A549 (cell line): ENCODE data around the gene MYBPC2. TPM values are rescaled to one million over a fixed set of nuclear protein-coding genes. Genes with fewer than 3 reads are reported as not detected.
A peak's percentile ranks its signal among the peaks of the same experiment; 100 is the strongest.

Source experiments
- ATAC-seq, 2 experiments: fragments of 200-7000 bp in 1 of 2; fragments of >200 bp in 1 of 2; cut with Nextera tagmentation in 1 of 2; cut with Tn5 transposase in 1 of 2; 3 replicates each; pipeline versions ENCODE4 v1.8.0 to v1.9.1; 2018 to 2020; ENCODE audit warnings: mild to moderate bottlenecking in 1 of 2, moderate library complexity in 1 of 2
- CTCF ChIA-PET: fragments of 300-600 bp; sonication (Branson Sonifier 250); formaldehyde crosslinking; extraction: SDS; loops from one replicate; lab custom pipeline; 2021; ENCODE audit warnings: antibody characterized with exemption, inconsistent platforms; lab: Yijun Ruan, JAX
- POLR2A ChIA-PET: fragments of 350-600 bp; formaldehyde crosslinking; extraction: SDS; loops from one replicate; lab custom pipeline; 2021; ENCODE audit warnings: antibody characterized with exemption, inconsistent platforms; lab: Yijun Ruan, JAX
- DNase-seq, 2 experiments: peaks; one replicate each; pipeline versions ENCODE4 v3.0.0 to v3.0.0-alpha.2; 2011 to 2016; ENCODE audit warnings: low read depth in 1 of 2, low spot score in 1 of 2
- FAIRE-seq: peaks from 2 replicates; lab custom pipeline; 2011; peaks lifted over from hg19 to GRCh38; lab: Jason Lieb, UNC
- H3K27ac ChIP-seq, 2 experiments: fragments of >200 bp; sonication (Bioruptor Twin); formaldehyde crosslinking; 3 replicates each; pipeline ENCODE4 v1.5.1; 2016 to 2017
- H3K4me1 ChIP-seq: fragments of >200 bp; sonication (Bioruptor Twin); formaldehyde crosslinking; 3 replicates; pipeline ENCODE4 v1.6.1; 2016
- H3K4me2 ChIP-seq: fragments of >200 bp; sonication (Bioruptor Twin); formaldehyde crosslinking; 3 replicates; pipeline ENCODE4 v1.6.1; 2016
- H3K4me3 ChIP-seq: fragments of >200 bp; sonication (Bioruptor Twin); formaldehyde crosslinking; 3 replicates; pipeline ENCODE4 v1.5.1; 2016
- H3K9me3 ChIP-seq: fragments of >200 bp; sonication (Bioruptor Twin); formaldehyde crosslinking; 3 replicates; pipeline ENCODE4 v1.6.1; 2016
- BHLHE40 ChIP-seq: IDR thresholded peaks from 2 replicates; pipeline ENCODE4 v1.6.1; 2012; ENCODE audit warnings: low read depth, low read length, inconsistent platforms
- CBX2 ChIP-seq: fragments of 200-600 bp; sonication (generic); IDR thresholded peaks from 2 replicates; pipeline ENCODE4 v1.6.1; 2016; ENCODE audit warnings: low read depth, mild to moderate bottlenecking, borderline replicate concordance
- CEBPB ChIP-seq, 2 experiments: fragments of >200 bp in 1 of 2; sonication (Bioruptor Twin) in 1 of 2; formaldehyde crosslinking in 1 of 2; IDR thresholded peaks; 2 replicates each; pipeline ENCODE4 v1.6.1; 2012 to 2016
- CHD4 ChIP-seq: fragments of 200-600 bp; sonication (generic); IDR thresholded peaks from 2 replicates; pipeline ENCODE4 v1.6.1; 2016; ENCODE audit warnings: antibody characterized with exemption, mild to moderate bottlenecking, borderline replicate concordance
- CTCF ChIP-seq: fragments of >200 bp; sonication (Bioruptor Twin); formaldehyde crosslinking; IDR thresholded peaks from 3 replicates; pipeline ENCODE4 v1.5.1; 2016
- EHF ChIP-seq: fragments of 250-450 bp; sonication (Bioruptor Pico); IDR thresholded peaks from 2 replicates; pipeline ENCODE4 v1.5.0; 2020; ENCODE audit warnings: mild to moderate bottlenecking
- EP300 ChIP-seq, 2 experiments: fragments of >200 bp; sonication (Bioruptor Twin); formaldehyde crosslinking; IDR thresholded peaks; 2 replicates in 1 of 2; 3 replicates in 1 of 2; pipeline ENCODE4 v1.6.1; 2016 to 2017
- FOSB ChIP-seq: fragments of 250-450 bp; sonication (Bioruptor Pico); IDR thresholded peaks from 2 replicates; pipeline ENCODE4 v1.5.0; 2020; ENCODE audit warnings: mild to moderate bottlenecking, moderate library complexity
- HOXB13 ChIP-seq: fragments of 250-450 bp; sonication (Bioruptor Pico); IDR thresholded peaks from 2 replicates; pipeline ENCODE4 v1.5.0; 2020; ENCODE audit warnings: low read depth, mild to moderate bottlenecking, moderate library complexity
- MYC ChIP-seq: IDR thresholded peaks from 2 replicates; pipeline ENCODE4 v1.6.1; 2012; ENCODE audit warnings: mild to moderate bottlenecking, inconsistent platforms, low read length, improper control_type of control experiment, borderline replicate concordance
- NPAS2 ChIP-seq: fragments of 250-450 bp; sonication (Bioruptor Pico); IDR thresholded peaks from 2 replicates; pipeline ENCODE4 v1.8.0; 2022; ENCODE audit warnings: mild to moderate bottlenecking, moderate library complexity, borderline replicate concordance
- NR3C1 ChIP-seq: fragments of >200 bp; sonication (Bioruptor Twin); formaldehyde crosslinking; IDR thresholded peaks from 3 replicates; pipeline ENCODE4 v1.6.1; 2017
- PBX3 ChIP-seq: IDR thresholded peaks from 2 replicates; pipeline ENCODE4 v1.6.1; 2012
- POLR2A ChIP-seq: IDR thresholded peaks from 2 replicates; pipeline ENCODE4 v1.6.1; 2012; ENCODE audit warnings: mild to moderate bottlenecking, low read length
- POLR2AphosphoS2 ChIP-seq: conservative IDR thresholded peaks from 2 replicates; pipeline ENCODE4 v1.6.1; 2012; ENCODE audit warnings: low read length, improper control_type of control experiment, inconsistent platforms
- RNF2 ChIP-seq: fragments of 200-600 bp; sonication (generic); IDR thresholded peaks from 2 replicates; pipeline ENCODE4 v1.6.1; 2016; ENCODE audit warnings: low read depth, mild to moderate bottlenecking, antibody characterized with exemption, moderate library complexity, borderline replicate concordance
- SMC3 ChIP-seq: fragments of >200 bp; sonication (Bioruptor Twin); formaldehyde crosslinking; IDR thresholded peaks from 3 replicates; pipeline ENCODE4 v1.6.1; 2018; ENCODE audit warnings: inconsistent platforms
- TP53 ChIP-seq: fragments of 250-450 bp; sonication (Bioruptor Pico); IDR thresholded peaks from 2 replicates; pipeline ENCODE4 v1.5.0; 2021; ENCODE audit warnings: mild to moderate bottlenecking, moderate library complexity
- ZC3H11A ChIP-seq: fragments of 450-650 bp; IDR thresholded peaks from 2 replicates; pipeline ENCODE4 v1.6.1; 2014; ENCODE audit warnings: antibody characterized with exemption, mild to moderate bottlenecking
- ZFP36 ChIP-seq: fragments of 450-650 bp; IDR thresholded peaks from 2 replicates; pipeline ENCODE4 v1.6.1; 2014; ENCODE audit warnings: borderline replicate concordance; ENCODE audit not compliant: partially characterized antibody
- WGBS: methylation state at CpG from one replicate; pipeline ENCODE4 v1.1.6; 2017; ENCODE audit errors: missing lambda C conversion rate; 5-methylcytosine and 5-hydroxymethylcytosine counted together
- polyA plus RNA-seq, 4 experiments: library from polyadenylated mRNA; depleted of rRNA in 3 of 4; stranded (reverse); fragments of >200 nt; fragmentation: RNase III in 1 of 4; extraction: RNeasy Plus Mini Kit Qiagen cat#74134 plus additional on column Dnase treatment in 1 of 4; gene quantifications; 2 replicates in 3 of 4; 3 replicates in 1 of 4; pipeline ENCODE4 v1.2.3, GENCODE V29; 2011 to 2017

MYBPC2 gene
- polyA plus RNA-seq, 2 of the 4 experiments (the other 2 are of a cell fraction): 0.10 TPM; not detected in 1

DNA sequence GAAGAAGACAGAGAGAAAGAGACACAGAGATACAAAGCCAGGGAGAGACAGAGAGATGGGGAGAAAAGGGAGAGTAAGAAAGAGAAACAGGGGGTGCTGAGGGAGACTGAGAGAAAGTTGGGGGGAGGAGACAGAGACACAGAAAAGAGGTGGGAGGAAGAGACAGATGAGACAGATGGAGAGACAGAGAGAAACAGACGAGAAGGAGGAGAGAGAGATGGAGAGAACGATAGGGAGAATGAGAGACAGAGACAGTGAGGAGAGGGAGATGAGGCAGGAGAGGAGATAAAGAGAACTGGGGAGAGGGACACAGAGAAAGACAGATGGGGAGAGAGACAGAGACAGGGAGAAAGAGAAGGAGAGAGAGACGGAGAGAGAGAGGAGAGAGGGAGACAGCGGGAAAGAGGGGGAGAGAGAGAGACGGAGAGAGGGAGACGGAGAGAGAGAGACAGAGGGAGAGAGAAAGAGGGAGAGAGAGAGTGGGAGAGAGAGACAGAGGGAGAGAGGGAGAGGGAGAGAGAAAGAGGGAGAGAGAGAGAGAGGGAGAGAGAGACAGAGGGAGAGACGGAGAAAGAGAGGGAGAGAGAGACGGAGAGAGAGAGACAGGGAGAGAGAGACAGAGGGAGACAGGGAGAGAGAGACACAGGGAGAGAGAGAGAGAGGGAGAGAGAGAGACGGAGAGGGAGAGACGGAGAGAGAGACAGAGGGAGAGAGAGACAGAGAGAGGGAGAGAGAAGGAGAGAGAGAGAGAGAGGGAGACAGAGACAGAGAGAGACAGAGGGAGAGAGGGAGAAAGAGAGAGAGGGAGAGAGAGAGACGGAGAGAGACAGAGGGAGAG lies 65.7 kb downstream of the MYBPC2 start:
- no peak for FAIRE-seq
- Histone ChIP-seq H3K9me3 (no peaks in the 10 kb centered on the region), H3K4me2 (no peak overlapping the region), H3K4me1 (peaks cover 19% of the 10 kb centered on the region)
- WGBS: 84% methylated on average over 11 of the region's 11 CpGs
- TF ChIP-seq ZFP36 (peak; percentile 3), NR3C1 (no peak)
- TF ChIP-seq, all 56 proteins: peak for 1
- DNase-seq (no peak), ATAC-seq (no peak)
- H3K4me3 ChIP-seq: no peak overlapping the region
- no peak overlapping the region for H3K27ac ChIP-seq
- ChIA-PET CTCF (no interaction called here), POLR2A (no interaction called here)

GRCh38 chr19:50500060-50500752 lies 67.5 kb downstream of the MYBPC2 start:
- 81% methylated on average over 18 of the region's 27 CpGs for WGBS
- peak overlapping the region in 1 of 2 experiments; percentile 34; a peak in 2 of 6 replicates for H3K27ac ChIP-seq
- peak in 1 of 2 experiments; percentile 50 for DNase-seq
- TF ChIP-seq TP53 (CRISPR knock-in tag) (no peak), CTCF (peak; percentile 19; the same call in 2 of the 3 replicates), ZC3H11A (no peak)
- TF ChIP-seq, all 56 proteins: peak for 1
- POLR2A ChIA-PET: no interaction called here
- CTCF ChIA-PET: interaction anchor here (0.9 to 2.5 kb wide), 5 partner anchors 9 to 93 kb away, joined by 3 to 9 read pairs (median 5); no protein-coding TSS in a partner anchor
- peak; percentile 53 to 67 for ATAC-seq
- Histone ChIP-seq H3K4me2 (peak overlapping the region; percentile 60), H3K4me3 (no peak overlapping the region), H3K4me1 (peaks cover 19% of the 10 kb centered on the region), H3K9me3 (no peaks in the 10 kb centered on the region)
- no peak for FAIRE-seq

DNA sequence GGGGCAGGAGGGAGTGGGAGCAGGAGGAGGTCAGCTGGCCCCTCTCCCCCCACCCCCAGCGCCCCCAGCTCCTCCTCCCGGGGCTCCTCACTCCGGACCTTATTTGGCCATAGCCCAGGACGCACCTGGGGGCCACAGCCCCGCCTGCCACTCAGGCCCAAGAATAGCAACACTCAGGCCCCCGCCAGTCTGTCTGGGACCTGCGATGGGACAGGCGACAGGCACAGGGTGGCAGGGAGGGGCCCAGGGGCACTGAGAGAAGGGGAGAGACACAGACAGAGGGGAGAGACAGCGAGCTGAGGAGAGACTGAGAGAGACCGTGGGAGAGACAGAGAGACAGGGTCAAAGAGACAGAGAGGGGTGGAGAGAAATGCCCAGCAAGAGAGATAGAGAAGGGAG lies 68.1 kb downstream of the MYBPC2 start:
- H3K9me3 ChIP-seq: no peaks in the 10 kb centered on the region
- DNase-seq (no peak), FAIRE-seq (no peak), ATAC-seq (peak; percentile 35 to 45; a peak in 5 of 6 replicates)
- peaks cover 19% of the 10 kb centered on the region for H3K4me1 ChIP-seq
- peak overlapping the region in 1 of 2 experiments; percentile 34; a peak in 3 of 6 replicates for H3K27ac ChIP-seq
- H3K4me3 ChIP-seq: no peak overlapping the region
- TF ChIP-seq CEBPB (IDR thresholded peaks at IDR 0.05): no peak
- TF ChIP-seq NPAS2: no peak
- no peak for TF ChIP-seq POLR2AphosphoS2
- TF ChIP-seq FOSB (CRISPR knock-in tag): no peak
- no peak for TF ChIP-seq HOXB13 (CRISPR knock-in tag)
- no peak for TF ChIP-seq MYC
- TF ChIP-seq NR3C1: no peak
- TF ChIP-seq SMC3: no peak
- TF ChIP-seq ZC3H11A: no peak
- TF ChIP-seq POLR2A: no peak
- no peak for TF ChIP-seq RNF2
- no peak for TF ChIP-seq EP300 (IDR thresholded peaks at IDR 0.05)
- no peak for TF ChIP-seq EHF (CRISPR knock-in tag)
- no peak for TF ChIP-seq PBX3
- TF ChIP-seq CBX2: no peak
- TF ChIP-seq CHD4: no peak
- no peak for TF ChIP-seq BHLHE40
- ChIA-PET CTCF (interaction anchor here (0.9 to 2.5 kb wide), 7 partner anchors 10 to 93 kb away, joined by 3 to 9 read pairs (median 4); no protein-coding TSS in a partner anchor), POLR2A (no interaction called here)
- H3K4me2 ChIP-seq: peak overlapping the region; percentile 60
- 61% methylated on average over 8 of the region's 10 CpGs for WGBS
